AG10803 (cell line): ENCODE data around the gene HIP1R.

Experiments used
- DNase-seq: peaks from one replicate; pipeline ENCODE4 v3.0.0; 2010; ENCODE audit warnings: low read depth
- H3K4me3 ChIP-seq: 2 replicates; pipeline ENCODE4 v1.5.1; 2011; ENCODE audit warnings: mild to moderate bottlenecking, low read length, control low read depth
- TF ChIP-seq, protein P1 (sequence below): conservative IDR thresholded peaks from 2 replicates; pipeline ENCODE4 v1.5.1; 2011; ENCODE audit warnings: mild to moderate bottlenecking, low read length, control low read depth, inconsistent platforms

Gene HIP1R

DNA sequence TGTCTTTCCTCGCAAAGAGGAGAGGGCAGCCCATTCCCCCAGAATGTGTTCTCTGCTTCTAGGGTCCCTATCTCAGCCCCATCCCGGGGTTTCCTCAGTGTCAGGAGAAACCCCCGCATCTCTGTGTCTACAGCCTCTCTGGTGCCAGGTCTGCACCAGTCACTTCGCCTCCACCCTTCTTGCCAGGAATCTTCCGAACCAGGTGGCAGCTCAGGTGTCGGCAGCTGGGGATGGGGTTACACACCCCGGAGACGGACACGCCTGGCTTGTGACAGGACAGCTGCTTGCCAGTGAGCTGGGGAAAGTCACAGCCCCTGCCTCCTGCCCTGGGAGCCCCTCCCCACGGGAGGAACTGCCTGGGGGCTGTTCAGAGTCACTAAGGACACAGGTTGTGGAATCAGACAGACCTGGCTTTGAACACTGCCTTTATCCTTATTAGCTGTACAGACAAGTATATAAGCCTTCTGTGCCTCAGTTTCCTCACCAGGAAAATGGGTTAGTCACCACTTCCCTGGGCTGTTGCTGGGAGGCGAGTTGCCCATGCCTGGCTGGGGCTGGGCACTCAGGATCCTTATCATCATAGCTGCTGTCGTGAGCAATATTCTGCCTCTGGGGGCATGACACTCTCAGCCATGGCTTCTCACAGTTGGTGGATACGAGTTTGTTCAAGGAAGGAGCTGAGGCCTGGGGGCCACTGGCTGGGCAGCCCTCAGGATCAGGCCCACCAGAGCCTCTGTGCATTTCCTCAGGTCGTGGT is 10.8 kb downstream of the HIP1R start:
- DNase-seq: no peak
- no peak overlapping the region for H3K4me3 ChIP-seq
- TF ChIP-seq, protein P1, sequence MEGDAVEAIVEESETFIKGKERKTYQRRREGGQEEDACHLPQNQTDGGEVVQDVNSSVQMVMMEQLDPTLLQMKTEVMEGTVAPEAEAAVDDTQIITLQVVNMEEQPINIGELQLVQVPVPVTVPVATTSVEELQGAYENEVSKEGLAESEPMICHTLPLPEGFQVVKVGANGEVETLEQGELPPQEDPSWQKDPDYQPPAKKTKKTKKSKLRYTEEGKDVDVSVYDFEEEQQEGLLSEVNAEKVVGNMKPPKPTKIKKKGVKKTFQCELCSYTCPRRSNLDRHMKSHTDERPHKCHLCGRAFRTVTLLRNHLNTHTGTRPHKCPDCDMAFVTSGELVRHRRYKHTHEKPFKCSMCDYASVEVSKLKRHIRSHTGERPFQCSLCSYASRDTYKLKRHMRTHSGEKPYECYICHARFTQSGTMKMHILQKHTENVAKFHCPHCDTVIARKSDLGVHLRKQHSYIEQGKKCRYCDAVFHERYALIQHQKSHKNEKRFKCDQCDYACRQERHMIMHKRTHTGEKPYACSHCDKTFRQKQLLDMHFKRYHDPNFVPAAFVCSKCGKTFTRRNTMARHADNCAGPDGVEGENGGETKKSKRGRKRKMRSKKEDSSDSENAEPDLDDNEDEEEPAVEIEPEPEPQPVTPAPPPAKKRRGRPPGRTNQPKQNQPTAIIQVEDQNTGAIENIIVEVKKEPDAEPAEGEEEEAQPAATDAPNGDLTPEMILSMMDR: no peak

DNA sequence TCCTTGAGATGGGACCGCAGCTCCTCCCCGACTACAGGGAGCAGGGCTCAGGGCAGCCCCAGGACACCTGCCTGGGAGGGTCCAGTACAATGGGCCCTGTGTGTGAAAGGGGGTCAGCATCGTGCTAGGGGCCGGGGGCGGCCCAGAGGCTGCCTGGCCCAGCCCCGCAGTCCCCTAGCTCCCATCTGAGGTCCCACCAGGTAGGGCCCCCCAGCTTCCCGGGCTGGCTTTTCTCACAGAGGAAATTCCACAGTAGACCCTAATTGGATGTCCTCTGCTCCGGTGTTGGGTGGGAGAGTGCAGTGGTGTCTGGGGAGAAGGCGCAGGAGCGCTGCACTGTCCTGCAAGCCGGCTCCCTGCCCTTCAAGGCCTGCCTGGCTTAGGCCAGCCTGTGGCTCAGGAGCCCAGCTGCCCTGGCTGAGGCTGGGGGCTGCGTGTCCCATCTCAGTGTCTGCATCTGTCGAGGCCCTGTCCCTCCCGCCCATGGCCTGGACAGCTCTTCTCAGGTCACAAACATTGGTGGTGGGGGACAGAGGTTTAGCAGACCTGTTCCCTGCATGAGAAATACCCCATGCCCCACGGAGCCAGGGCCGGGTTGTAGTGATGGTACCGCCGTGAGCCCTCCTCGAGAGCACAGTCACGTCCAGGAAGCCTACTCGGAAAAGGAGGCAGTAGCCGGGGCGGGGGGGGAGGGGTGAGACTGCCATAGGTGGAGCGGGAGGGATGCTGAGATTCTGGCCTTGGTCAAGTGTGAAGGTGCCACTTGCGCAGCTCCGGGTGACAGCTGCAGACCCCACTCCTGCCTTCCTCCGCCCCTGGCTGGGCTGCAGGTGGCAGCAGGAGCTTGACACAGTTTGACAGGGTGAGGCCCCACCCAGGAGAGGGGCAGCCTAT is 11.6 kb downstream of the HIP1R start:
- DNase-seq: no peak
- TF ChIP-seq, protein P1: no peak
- no peak overlapping the region for H3K4me3 ChIP-seq

DNA sequence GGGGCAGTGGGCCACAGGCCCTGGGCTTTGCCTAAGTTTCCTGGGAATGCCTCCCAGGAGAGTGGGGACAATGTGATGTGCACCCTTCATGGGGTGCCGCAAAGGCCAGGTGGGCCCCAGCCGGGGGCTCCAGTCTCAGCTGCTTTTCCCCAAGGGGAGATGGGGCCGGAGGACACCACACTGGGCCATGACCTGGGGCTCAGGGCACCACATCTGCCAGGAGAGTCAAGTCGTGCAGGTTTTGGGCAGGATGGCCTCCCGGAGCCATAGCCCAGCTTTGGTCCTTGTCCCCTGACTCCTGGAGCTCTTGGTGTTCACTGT is 12.2 kb downstream of the HIP1R start:
- H3K4me3 ChIP-seq: no peak overlapping the region
- DNase-seq: no peak
- TF ChIP-seq, protein P1: no peak

DNA sequence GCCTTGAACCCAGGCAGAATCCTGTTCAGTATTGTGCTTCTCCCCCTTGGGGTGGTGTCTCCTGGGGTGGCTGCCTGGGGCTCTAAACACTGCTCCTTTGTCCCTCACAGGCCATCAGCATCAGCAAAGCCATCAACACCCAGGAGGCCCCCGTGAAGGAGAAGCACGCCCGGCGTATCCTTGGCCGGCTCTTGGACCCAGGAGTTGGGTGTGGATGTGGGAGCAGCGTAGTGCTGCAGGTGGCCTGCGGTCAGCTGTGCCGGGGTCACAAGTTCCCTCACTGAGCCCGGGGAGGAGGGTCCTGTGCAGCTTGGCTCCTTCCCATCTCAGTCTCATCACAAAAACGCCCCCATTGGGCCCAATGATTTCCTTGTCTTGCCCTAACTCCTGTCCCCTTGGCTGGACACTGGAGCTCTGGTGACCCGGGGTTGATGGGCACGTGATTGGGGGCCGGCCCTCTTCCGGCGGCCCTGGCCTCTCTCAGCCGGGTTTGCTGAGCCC is 12.7 kb downstream of the HIP1R start:
- no peak overlapping the region for H3K4me3 ChIP-seq
- no peak for DNase-seq
- TF ChIP-seq, protein P1: no peak

DNA sequence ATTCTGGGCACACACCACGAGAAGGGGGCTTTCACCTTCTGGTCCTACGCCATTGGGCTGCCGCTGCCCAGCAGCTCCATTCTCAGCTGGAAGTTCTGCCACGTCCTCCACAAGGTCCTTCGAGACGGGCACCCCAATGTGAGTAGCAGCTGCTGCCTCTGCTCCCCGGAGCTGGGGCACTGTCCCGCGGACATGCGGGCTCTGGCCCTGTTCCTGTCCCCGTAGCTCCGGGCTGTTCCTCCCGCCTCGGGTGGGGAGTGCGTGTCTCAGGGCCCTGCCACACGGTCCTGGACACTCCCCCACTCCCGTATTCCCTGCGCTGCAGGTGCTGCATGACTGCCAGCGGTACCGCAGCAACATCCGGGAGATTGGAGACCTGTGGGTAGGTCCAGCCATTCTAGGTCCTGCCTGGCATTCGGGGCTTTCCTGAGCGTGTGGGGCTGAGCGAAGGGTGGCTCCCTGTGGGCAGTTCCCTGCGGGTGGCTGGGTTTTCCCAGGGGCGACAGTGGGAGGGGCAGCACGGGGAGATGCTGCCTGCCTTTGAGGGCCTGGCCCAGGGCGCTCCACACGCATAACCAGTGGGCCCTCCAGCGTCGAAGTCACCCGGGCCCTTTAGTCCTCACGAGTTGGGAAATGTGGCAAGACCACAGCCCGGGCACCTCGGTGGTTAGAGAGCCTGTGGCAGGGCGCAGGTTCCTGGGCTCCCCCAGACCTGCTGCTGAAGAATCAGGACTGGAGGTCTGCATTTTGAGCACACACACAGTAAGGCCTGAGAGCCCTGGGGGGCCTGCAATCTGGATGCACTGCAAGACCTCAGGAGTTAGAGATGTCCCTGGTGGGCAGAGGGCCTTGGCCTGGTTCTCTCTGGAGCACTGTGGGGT is 13.5 kb downstream of the HIP1R start:
- no peak for DNase-seq
- no peak overlapping the region for H3K4me3 ChIP-seq
- TF ChIP-seq, protein P1: no peak

DNA sequence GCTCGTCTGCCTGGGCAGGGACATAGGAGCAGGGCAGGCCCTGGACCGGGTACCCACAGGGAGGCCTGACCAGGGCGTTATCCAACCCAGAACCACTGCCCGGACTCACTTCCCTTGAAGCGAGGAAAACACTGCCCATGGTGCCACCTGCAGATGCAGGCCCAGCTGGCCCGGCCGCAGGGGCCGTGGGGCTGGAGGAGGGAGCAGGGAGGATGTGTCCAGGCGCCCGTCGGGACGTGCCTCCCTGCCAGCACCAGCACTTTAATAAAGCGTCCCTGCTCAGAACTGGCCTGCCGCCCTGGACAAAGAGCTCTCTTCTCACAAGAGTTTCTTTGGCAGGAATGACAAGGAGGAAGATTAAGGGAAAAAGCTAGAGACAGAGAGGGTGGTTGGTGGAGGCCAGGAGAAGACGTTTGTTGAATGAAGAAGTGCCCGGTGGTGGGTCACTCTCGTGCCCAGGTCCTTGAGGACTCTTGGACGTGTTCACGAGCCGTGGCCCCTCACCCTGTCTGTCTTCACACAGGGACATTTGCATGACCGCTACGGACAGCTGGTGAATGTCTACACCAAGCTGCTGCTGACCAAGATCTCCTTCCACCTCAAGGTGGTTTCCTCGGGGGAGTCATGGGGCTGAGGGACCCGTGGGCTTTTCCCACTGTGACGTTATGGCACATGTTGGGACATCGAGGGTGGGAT is 14.2 kb downstream of the HIP1R start:
- TF ChIP-seq, protein P1: no peak
- H3K4me3 ChIP-seq: no peak overlapping the region
- no peak for DNase-seq
